Activated CD4-positive, alpha-beta T cell treated with anti-CD3 and anti-CD28 coated beads for 1 hour (primary cell): ENCODE measurements around the gene CD207.
"Not testable (repeated sequence)": the region's sequence is repeated elsewhere in the genome, so short reads cannot be mapped to it uniquely, and the experiment has no call there.

Source experiments
- DNase-seq: peaks from one replicate; pipeline ENCODE4 v3.0.0-alpha.2; 2020

Gene CD207

GRCh38 chr2:70828914-70829824 lies 6.4 kb downstream of the CD207 start:
- DNase-seq = no peak

GRCh38 chr2:70828115-70828514 lies 7.5 kb downstream of the CD207 start:
- no peak for DNase-seq

- DNase-seq = no peak
Measured at GRCh38 chr2:70827388-70827787, 8.2 kb downstream of the CD207 start.

DNA sequence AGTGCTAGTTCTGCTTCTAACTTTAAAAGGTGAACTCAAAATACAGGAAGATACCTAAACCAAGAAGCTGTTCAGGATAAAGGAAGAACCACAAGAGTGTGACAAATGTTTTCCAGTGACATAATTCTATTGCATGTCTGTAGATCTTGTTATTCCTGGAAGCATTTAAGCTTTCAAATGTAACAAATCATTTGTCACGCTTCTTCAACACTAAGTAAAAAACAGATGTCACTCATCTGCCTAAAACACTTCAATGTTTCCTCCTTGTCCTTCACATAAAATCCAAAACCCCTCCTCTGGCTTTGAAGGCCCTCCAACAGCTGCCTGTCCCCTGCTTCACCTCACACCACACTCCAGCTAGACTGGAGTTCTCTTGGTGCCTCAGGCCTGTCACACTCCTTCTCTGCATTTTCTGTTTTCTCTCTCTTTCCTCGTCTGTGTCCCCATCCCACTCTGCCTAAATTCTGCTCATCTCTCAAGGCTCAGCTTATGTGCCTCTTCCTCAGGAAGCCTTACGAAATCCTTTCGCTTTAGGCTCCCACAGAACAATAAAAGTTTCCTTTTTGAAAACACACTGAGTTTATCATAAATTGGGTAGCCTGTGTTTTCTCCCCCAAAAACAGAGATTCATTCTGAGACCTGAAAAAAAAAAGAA lies 8.8 kb downstream of the CD207 start:
- no peak for DNase-seq

DNA sequence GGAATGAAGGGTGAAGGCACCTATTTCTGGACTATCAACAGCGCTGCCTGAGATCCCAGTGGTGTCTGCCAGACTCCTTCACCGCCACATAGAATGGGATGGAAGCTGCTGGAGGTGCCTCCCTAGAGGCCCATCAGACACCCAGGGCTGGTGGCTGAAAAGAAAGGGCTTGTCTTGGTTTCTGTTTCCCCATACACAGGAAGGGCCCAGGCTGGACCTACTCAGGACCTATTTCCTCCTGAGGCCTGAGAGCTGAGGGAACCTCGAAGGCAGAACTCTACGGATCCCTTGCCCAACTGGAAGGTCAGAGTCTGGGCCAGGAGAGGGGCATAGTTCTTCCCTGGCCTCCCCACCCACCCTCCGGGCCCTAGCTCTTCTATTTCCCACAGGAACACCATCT lies 12.4 kb downstream of the CD207 start:
- DNase-seq = no peak

DNA sequence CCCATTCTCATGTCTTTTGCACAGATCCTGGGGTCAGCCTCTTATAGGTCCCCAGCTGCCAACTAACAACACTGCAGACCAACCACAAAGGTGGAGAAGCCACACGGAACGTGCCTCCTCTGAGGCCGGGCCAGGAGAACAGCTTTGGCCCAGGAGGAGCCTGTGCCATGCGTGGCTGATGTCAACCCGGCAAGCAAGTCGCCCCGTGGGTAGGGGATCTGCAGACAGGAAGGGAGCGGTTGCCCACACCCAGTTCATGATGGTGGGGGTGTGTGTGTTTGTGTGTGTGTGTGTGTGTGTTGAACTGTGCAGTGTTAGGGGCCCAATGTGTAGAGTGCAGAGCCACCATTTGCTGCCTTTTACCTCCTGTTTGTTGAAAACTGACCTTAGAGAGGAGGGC lies 12.8 kb downstream of the CD207 start:
- DNase-seq = no peak

DNA sequence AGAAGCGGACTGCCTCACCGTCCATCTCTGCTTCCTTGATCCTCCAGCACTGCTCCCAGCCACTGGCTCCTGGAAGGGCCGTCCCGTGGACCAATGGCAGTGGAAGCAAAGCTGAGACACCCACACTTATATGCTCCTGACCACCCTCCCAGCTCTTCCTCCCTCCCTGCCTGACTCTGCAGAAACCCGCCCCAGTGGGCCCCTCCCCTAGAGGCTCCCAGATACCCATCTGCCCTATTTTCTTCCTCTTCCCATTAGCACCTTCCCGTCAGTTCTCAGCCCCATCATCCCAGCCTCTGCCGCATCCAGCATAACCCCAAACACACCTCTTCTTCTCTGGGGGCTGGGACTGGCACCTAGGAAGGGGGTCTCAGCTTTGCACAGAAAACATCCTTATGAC lies 15.1 kb downstream of the CD207 start, which contains the start of gene CLEC4F:
Gene CLEC4F (minus strand): TSS at position 101 of the 400 bp plus-strand sequence. CDS start 76 bp downstream, at position 25.
- no peak for DNase-seq

DNA sequence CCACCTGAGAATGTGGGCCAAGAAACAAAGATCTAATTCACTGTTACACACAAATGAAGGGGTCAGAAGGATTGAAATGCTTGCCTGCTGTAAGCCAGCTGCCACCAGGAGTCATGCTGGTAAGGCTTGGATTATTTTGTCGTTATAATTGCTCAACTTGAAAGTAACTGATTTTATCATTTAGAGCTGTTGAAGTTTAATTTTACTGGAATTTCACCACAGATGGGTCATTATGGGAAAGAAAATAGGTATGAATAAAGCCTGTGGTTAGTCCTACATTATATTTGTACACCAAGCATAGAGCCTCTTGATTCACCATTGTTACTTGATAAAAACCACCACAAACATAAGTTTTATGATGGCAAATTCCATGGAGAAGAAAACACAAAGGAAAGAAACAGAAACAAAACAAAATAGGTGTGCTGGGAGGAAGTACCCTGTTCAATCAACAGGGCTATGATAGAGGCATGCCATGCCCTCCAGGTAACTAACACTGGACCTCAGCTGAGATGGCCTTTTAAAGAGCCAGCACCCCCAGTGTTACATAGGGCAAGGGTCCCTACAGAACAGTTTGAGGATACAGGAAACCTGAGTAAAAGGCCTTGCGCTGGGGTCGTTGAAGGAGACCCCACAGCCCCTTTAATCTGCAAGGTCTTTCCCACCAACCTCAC lies 18.2 kb downstream of the CD207 start:
- DNase-seq = no peak

GRCh38 chr2:70816726-70817125 lies 18.9 kb downstream of the CD207 start:
- no peak for DNase-seq

DNA sequence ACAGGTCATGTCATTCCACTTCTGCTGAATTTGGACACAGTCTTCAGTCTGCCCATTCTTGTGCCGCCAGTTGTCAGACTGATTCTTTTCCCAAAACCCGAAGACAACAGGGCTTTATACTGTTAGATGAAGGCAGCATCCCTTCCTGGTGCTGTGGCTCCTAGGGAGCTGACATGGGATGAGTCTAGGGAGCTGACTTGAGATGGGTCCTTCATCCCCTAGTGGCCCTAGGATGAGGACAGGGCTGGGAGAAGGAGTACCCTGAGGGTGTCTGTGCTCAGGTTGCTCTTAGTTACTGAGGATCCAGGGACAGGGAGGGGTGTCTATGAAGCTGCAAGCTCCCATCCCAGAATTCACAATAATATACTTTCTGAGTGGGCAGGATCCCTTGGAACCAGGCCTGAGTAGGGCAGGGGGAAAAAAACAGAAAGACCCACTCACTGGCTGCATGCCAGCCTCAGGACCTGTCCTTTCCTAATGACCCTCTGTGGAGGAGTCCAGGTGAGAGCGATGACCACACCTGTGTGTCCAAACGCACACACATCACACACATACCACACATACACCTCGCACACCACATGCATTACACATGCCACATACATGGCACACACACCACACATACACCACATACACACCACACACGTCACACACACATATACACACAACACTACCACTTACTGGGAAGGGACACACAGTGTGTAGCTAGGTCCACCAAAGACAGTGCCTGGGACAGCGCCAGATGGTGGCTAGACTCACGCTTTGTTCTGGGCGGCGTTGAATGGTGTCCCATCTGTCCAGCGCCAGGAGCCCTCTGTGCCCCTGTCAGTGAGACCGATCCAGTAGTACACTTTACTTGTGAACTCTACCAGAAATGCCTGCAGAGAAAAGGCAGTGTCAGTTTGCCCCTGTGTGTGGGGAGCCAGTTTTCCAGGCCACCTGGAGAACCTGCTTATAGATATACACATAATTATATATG lies 26.3 kb downstream of the CD207 start:
- DNase-seq = no peak

DNA sequence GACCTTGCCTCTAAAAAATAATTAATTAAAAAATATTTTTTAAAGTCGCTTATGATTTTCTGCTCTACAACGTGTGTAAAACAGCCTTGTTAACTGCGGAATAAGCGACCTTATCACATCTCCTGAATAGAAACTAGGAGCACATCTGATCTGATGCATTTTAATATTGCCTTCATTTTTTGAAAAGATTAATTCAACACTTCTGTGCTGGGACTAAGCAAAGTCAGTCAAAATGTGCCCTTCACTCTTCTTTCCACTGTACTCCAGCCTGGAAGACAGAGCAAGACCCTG lies 27.8 kb downstream of the CD207 start:
- no peak for DNase-seq

DNA sequence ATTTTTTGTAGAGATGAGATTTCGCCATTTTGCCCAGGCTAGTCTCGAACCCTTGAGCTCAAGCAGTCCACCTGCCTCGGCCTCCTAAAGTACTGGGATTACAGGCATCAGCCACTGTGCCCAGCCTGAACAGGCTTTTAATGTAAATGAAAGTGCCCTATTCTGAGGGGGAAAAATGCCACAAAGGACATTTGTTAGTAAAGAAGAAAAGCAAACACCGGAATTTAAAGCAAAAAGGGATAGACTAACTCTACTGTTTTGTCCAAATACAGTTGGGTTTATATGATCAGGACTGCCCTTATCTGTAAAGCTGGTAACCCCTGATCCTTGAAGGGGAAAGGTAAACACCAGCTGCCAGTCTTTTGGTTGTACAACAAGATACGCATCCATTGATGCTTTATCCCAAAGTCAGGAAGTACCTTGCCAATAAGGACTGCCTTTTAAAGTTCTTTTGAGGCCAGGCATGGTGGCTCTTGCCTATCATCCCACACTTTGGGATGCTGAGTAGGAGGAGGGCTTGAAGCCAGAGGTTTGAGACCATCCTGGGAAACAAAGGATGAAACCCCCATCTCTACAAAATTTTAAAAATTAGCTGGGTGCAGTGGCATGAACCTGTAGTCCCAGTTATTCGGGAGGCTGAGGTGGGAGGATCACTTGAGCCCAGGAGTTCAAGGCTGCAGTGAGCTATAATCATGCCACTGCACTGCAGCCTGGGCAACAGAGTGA lies 28.4 kb downstream of the CD207 start:
- no peak for DNase-seq

DNA sequence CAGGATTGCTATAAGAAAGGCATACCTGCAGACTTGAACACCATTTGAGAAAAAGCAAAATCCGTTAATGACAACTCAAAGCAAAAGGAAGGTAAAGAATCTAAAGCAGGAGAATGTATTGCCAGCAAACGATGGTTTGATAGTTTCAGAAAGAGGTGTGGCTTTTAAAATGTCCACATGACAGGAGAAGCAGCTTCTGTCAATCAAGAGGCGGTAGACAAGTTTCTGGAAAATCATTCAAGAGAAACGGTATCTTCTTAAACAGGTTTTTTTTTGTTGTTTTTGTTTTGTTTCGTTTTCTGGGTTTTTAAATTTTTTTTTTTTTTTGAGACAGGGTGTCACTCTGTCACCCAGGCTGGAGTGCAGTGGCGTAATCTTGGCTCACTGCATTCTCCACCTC lies 29.0 kb downstream of the CD207 start:
- no peak for DNase-seq

GRCh38 chr2:70806013-70806412 lies 29.6 kb downstream of the CD207 start:
- DNase-seq = no peak

DNA sequence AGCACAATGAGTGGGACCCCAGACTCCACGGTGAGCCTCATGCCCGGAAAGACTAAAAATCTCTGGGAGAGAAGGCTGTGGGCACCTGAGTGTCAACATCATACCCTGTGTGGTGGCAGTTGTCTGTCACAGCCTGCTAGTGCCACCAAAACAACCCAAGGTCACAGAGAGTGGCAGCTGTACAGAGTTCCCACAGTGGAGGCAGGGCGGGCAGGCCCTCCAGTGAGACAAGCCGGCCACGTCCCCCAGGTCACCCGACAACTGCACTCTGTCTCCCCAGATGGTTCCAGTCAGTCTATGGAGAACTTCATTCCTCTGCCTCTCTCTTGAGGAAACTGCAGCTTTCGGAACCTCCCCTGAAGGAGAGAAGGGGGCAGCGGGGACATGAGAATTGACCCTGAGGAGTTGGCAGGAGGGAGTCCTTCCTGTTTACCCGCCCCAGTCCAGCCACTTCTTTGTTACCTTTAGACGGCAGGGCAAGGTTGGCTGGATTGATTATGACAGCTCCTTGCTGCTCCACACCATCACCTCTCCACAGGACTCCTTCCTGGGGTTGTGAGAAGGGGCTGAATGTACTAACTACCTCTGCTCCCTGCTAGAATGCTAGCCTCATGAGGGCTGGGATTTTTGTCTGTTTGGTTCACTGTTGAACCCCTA lies 33.9 kb downstream of the CD207 start:
- DNase-seq = no peak

- no peak for DNase-seq
Measured at GRCh38 chr2:70799706-70800105, 35.9 kb downstream of the CD207 start.

DNA sequence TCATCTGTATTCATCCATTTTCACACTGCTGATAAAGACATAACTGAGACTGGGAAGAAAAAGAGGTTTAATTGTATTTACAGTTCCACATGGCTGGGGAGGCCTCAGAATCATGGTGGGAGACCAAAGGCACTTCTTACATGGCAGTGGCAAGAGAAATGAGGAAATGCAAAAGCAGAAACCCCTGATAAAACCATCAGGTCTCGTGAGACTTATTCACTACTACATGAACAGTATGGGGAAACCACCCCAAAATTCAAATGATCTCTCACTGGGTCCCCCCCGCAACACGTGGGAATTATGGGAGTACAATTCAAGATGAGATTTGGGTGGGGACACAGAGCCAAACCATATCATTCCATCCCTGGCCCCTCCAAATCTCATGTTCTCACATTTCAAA lies 37.6 kb downstream of the CD207 start:
- not testable (repeated sequence) for DNase-seq

- DNase-seq = no peak
Measured at GRCh38 chr2:70797506-70797905, 38.1 kb downstream of the CD207 start.

DNA sequence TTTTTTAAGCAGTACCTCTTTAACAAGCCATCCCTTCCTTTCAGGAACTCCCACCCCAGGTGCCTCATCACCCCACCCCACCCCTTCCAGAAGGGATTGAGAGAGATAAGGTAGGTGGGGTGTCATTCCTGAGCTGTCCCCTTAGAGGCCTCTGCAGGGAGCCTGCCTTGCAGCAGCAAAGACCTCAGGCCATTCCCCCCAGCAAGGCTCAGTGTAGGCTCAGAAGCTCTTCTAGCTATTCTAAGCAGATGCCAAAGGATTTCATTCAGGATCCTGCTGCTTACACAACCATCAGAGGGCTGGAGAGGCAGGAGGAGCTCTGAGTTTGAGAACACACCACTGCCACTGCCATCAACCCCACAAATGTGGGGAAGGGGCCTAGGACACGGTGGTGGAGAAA lies 39.4 kb downstream of the CD207 start:
- DNase-seq = no peak

DNA sequence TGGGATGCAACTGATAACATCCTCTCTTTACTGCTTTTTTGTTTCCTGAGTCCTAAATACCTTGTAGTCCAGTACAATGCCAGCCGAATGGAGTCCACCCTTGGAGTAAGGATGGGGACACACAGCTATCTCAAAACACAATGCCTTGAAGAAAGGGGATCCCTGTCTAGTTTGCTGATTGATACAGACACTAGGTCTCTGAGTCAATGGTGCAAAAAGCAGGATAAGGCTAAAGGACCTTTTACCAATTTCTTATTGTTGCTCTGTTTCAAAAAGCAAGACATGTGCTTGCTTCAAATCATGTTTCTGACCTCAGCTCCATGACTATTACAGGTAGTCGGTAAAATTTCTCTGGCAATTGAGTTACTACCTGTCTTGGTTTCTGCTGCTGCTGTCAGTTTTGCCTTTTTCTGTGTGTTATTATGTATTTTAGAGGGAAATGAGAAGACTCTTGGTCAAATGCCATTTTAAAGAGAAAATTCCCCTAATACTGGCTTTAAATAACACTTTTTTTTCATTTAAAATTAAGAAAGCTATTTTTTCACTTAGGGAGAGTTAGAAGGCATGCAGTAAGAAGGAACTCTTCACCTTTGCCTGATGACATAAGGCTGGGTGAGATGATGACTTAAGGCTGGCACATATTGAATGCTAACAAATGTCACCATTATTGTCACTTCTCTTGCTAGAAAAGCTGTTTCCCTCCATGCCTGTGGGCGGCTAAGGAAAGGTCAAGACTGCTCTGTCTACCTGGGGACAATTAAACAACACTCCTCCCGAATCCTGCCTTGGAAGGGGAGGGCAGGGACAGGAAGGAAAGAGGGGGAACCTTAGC lies 40.2 kb downstream of the CD207 start:
- DNase-seq = no peak

DNA sequence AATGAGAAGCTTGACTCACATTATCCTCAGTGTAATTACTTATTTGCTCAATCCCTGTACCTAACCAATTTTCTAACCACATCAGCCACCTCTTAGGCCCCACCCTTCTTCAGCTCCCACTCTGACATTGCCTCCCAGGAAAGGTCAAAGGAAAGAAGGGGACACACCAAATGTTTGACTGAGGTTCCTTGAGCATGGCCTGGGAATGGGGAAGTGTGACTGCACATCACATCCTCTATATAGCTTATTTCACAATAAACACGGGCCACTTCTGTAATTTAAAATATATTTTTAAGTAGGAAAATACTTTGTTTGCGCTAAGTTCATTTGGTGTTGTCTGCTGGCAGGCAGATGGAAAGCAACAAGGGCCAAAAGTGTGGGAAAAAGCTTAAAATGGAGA lies 42.2 kb downstream of the CD207 start:
- DNase-seq = no peak
